ENCODE measurements around the gene TMEM183A. TPM values are rescaled to one million over a fixed set of nuclear protein-coding genes. Genes with fewer than 3 reads are reported as not detected.

The TMEM183A gene
- total RNA-seq, 1 experiment from 2014 or later, result 59.1 TPM

Other genes with a start within 250 kb of the TMEM183A start
- gene KDM5B, start 199.0 kb upstream of the TMEM183A start, total RNA-seq (2021; ENCODE audit: unreplicated experiment), result 83.6 TPM
- 2.2 TPM for gene PCAT6, start 196.4 kb upstream of the TMEM183A start, total RNA-seq (2021; ENCODE audit: unreplicated experiment)
- gene RABIF, start 118.2 kb upstream of the TMEM183A start, total RNA-seq (2021; ENCODE audit: unreplicated experiment), result 15.3 TPM
- gene KLHL12, start 80.1 kb upstream of the TMEM183A start, total RNA-seq (2021; ENCODE audit: unreplicated experiment), result 37.8 TPM
- 78.2 TPM for gene ADIPOR1, start 49.1 kb upstream of the TMEM183A start, total RNA-seq (2021; ENCODE audit: unreplicated experiment)
- gene CYB5R1, start 40.1 kb upstream of the TMEM183A start, total RNA-seq (2021; ENCODE audit: unreplicated experiment), result 27.5 TPM
- gene PPFIA4, start 19.1 kb downstream of the TMEM183A start, total RNA-seq (2021; ENCODE audit: unreplicated experiment), result 1.9 TPM
- not detected for gene MYOG, start 78.6 kb downstream of the TMEM183A start, total RNA-seq (2021; ENCODE audit: unreplicated experiment)
- 8.5 TPM for gene ADORA1, start 120.4 kb downstream of the TMEM183A start, total RNA-seq (2021; ENCODE audit: unreplicated experiment)
- not detected for gene MYBPH, start 168.5 kb downstream of the TMEM183A start, total RNA-seq (2021; ENCODE audit: unreplicated experiment)
- 0.10 TPM for gene CHI3L1, start 179.3 kb downstream of the TMEM183A start, total RNA-seq (2021; ENCODE audit: unreplicated experiment)
- not detected for gene CHIT1, start 222.3 kb downstream of the TMEM183A start, total RNA-seq (2021; ENCODE audit: unreplicated experiment)

Measured in Panc1 (cell line).